Nephron progenitor cell (in vitro differentiated cells): ENCODE data around the gene DLK1.
A peak's percentile ranks its signal among the peaks of the same experiment; 100 is the strongest.

Source experiments
- DNase-seq: peaks from one replicate; pipeline ENCODE4 v3.0.0; 2021
- H3K27ac Mint-ChIP-seq: 2 replicates; pipeline ENCODE4 v1.8.0; 2021; ENCODE audit warnings: mild to moderate bottlenecking, moderate library complexity, mixed read lengths
- H3K27me3 Mint-ChIP-seq: 2 replicates; pipeline ENCODE4 v1.8.0; 2021; ENCODE audit warnings: mild to moderate bottlenecking, low read depth, mixed read lengths; ENCODE audit not compliant: poor library complexity
- H3K36me3 Mint-ChIP-seq: 2 replicates; pipeline ENCODE4 v1.8.0; 2021; ENCODE audit warnings: low read depth, mixed read lengths
- H3K4me1 Mint-ChIP-seq: 2 replicates; pipeline ENCODE4 v1.8.0; 2021; ENCODE audit warnings: mixed read lengths
- H3K4me3 Mint-ChIP-seq: 2 replicates; pipeline ENCODE4 v1.8.0; 2021; ENCODE audit warnings: mild to moderate bottlenecking, moderate library complexity, mixed read lengths
- H3K9me3 Mint-ChIP-seq: 2 replicates; pipeline ENCODE4 v1.8.0; 2021; ENCODE audit warnings: mild to moderate bottlenecking, moderate library complexity, mixed read lengths
- TF ChIP-seq, protein P1 (sequence below): fragments of 200-600 bp; sonication (generic); IDR thresholded peaks from 2 replicates; pipeline ENCODE4 v1.5.0; 2021; ENCODE audit warnings: antibody characterized with exemption

Gene DLK1

DNA sequence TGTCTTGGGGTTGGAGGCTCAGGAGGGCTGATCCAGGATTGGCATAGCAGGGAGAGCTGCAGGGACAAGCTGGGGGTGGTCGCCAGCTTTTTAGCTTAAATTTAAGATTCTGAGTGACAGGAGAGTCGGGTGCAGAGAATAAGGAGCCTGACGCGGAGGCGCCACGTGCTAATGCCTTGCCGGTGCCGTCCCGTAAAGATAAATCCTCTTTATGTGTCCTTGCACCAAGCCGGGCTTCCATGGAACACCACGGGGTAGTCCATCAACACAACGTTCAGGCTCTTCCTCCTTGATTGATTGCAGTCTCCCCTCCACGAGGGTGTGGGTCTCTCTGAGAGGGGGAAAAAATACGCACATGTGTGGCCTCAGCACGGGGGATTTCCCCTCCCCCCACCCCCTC lies 3.9 kb downstream of the DLK1 start:
- peaks cover 64% of the 10 kb centered on the region for H3K4me1 Mint-ChIP-seq
- peaks cover 44% of the 10 kb centered on the region for H3K27me3 Mint-ChIP-seq
- peaks cover 9% of the 10 kb centered on the region for H3K9me3 Mint-ChIP-seq
- no peak overlapping the region for H3K4me3 Mint-ChIP-seq
- TF ChIP-seq, protein P1, sequence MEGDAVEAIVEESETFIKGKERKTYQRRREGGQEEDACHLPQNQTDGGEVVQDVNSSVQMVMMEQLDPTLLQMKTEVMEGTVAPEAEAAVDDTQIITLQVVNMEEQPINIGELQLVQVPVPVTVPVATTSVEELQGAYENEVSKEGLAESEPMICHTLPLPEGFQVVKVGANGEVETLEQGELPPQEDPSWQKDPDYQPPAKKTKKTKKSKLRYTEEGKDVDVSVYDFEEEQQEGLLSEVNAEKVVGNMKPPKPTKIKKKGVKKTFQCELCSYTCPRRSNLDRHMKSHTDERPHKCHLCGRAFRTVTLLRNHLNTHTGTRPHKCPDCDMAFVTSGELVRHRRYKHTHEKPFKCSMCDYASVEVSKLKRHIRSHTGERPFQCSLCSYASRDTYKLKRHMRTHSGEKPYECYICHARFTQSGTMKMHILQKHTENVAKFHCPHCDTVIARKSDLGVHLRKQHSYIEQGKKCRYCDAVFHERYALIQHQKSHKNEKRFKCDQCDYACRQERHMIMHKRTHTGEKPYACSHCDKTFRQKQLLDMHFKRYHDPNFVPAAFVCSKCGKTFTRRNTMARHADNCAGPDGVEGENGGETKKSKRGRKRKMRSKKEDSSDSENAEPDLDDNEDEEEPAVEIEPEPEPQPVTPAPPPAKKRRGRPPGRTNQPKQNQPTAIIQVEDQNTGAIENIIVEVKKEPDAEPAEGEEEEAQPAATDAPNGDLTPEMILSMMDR: no peak
- no peak overlapping the region for H3K27ac Mint-ChIP-seq
- DNase-seq: no peak
- H3K36me3 Mint-ChIP-seq: peaks cover 12% of the 10 kb centered on the region

DNA sequence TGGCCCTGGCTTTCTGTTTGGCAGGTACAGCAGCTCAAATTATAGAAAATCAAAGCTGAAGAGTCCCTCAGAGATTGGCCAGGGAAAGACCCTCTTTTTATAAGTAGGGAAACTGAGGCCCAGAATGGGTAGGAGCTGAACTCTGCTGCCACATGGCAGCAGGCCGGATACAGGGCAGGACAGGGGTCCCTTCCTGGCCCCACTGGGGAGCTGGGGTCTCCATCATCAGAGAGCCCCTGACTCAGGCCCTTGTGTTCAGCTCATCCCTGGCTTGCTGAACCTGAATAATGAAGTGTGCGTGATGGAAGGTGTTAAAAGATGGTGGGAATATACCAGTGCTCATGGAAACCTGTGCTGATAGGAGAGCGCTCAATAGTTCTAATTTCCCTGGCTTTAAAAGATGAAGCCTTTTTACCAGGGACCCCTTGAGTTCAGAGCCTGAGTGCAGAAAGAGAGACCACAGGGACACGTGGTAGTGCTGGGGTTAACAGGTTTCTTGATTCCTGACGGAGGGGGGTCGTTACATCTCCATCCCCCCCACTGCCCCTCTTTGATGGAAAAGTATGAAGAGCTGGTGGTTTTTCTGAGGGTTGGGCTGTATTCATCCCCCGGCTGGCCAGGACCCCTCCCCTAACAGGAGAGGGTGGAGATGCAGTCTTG lies 4.4 kb downstream of the DLK1 start:
- TF ChIP-seq, protein P1: no peak
- H3K27me3 Mint-ChIP-seq: peaks cover 42% of the 10 kb centered on the region
- peaks cover 14% of the 10 kb centered on the region for H3K36me3 Mint-ChIP-seq
- DNase-seq: no peak
- H3K4me3 Mint-ChIP-seq: no peak overlapping the region
- H3K4me1 Mint-ChIP-seq: peaks cover 58% of the 10 kb centered on the region
- H3K27ac Mint-ChIP-seq: no peak overlapping the region
- peaks cover 4% of the 10 kb centered on the region for H3K9me3 Mint-ChIP-seq

DNA sequence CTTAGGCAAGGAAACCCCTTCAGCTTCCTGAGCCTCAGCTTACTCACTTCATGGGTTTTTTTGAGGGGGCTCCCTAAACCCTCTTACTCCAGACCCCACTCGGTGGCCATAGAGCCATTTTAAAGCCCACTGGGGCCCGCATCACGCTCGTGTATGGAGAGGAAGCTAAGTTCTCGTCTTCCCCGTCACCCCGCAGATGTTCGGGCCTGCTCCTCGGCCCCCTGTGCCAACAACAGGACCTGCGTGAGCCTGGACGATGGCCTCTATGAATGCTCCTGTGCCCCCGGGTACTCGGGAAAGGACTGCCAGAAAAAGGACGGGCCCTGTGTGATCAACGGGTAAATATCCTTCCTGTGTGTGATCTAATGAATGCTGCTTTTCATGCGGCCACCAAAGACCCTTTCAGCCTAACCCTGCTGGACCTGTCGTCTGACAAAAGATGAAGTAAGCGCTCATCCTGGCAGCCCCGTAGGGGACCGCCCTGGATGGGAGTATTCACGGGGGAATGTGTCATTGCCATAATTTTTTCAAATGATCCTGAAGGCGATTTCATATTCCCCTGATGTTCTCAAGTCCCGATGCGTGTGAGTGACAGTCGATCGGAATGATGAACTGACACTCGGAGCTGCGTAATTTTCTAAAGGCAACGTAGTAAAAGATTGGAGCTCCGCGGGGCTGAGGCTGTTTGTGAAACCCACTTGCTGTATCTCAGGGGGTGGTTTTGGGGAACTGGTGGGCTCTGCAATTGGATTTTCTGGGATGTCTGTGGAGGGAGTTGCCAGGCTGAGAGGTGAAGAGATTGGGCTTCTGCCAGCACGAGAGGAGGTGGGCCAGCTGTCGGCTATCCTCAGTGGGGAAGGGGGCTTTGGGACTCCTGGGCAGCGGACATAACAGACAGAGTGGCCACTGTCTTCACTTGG lies 5.4 kb downstream of the DLK1 start:
- TF ChIP-seq, protein P1: no peak
- no peak overlapping the region for H3K4me3 Mint-ChIP-seq
- DNase-seq: no peak
- H3K36me3 Mint-ChIP-seq: peaks cover 14% of the 10 kb centered on the region
- H3K27ac Mint-ChIP-seq: peak overlapping the region; percentile 42
- H3K27me3 Mint-ChIP-seq: peaks cover 40% of the 10 kb centered on the region
- peaks cover 55% of the 10 kb centered on the region for H3K4me1 Mint-ChIP-seq
- no peaks in the 10 kb centered on the region for H3K9me3 Mint-ChIP-seq

DNA sequence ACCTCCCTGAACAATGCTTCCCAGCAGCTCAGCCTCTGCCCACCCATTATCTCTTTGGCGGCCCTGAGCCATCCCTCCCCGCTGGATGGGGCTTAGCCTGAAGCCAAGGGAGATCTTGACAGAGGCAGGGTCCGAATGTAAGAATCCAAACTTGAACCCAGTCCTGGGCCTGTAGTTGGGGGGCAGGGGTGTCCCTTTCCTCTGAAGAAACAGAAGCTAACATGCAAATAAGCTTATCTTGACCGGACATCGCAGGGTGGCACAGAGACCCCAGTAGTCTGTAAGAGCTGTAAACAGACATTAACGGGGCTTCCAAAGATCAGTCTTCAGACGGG lies 6.0 kb downstream of the DLK1 start:
- no peak for DNase-seq
- peaks cover 14% of the 10 kb centered on the region for H3K36me3 Mint-ChIP-seq
- H3K27me3 Mint-ChIP-seq: peaks cover 33% of the 10 kb centered on the region
- H3K27ac Mint-ChIP-seq: no peak overlapping the region
- peaks cover 55% of the 10 kb centered on the region for H3K4me1 Mint-ChIP-seq
- no peak overlapping the region for H3K4me3 Mint-ChIP-seq
- no peaks in the 10 kb centered on the region for H3K9me3 Mint-ChIP-seq
- TF ChIP-seq, protein P1: no peak

DNA sequence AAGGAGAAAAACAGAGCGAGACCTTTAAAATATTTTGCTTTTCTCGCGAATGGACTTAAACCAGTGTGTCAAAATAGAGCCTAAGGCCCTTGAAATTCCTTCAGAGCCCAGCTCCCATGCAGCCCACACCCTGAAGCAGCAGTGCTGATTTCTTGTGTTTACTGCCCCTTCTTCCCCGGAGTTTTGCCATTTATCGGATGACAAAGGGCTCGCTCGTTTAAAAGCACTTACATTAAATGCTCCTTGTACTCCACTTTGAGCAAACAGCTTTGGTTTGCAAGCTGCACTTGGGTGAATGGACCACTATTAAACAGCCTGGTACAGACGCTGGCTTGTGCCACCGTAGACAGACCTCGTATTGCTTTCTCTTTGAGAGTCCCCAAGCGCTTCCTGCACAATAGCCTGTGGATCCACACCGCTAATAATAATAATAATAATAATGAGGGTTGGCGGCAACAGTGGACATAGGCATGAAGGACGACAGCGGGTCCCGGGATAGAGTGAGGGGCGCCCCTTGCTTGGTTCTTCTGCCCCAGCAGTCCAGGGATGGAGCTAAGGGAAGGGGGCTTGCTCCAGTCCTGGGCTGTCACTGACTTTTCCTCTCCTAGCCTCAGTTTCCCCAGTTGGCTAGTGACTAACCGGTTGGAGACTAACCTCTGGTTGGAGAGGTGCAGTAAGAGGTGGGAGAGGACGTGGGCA lies 6.6 kb downstream of the DLK1 start:
- Mint-ChIP-seq H3K27me3 (peaks cover 28% of the 10 kb centered on the region), H3K9me3 (no peaks in the 10 kb centered on the region), H3K36me3 (peaks cover 14% of the 10 kb centered on the region), H3K4me3 (no peak overlapping the region), H3K27ac (no peak overlapping the region), H3K4me1 (peaks cover 51% of the 10 kb centered on the region)
- TF ChIP-seq, protein P1: no peak
- DNase-seq: no peak
